A673 (cell line): Measurements from ENCODE around the gene RSPH1.

Experiments used
- CTCF ChIP-seq: fragments of 300-800, 200-600 bp; sonication (generic); conservative IDR thresholded peaks from 2 replicates; pipeline ENCODE4 v1.5.1; 2017; ENCODE audit warnings: low read depth, mild to moderate bottlenecking, antibody characterized with exemption, low read length, moderate library complexity, mixed read lengths
- EZH2 ChIP-seq: fragments of 200-600 bp; sonication (generic); IDR thresholded peaks from 2 replicates; pipeline ENCODE4 v1.6.1; 2017; ENCODE audit warnings: borderline replicate concordance, low read depth, mild to moderate bottlenecking, mixed read lengths, antibody characterized with exemption, low read length; ENCODE audit not compliant: poor library complexity, severe bottlenecking

GRCh38 chr21:42426424-42426823 lies 69.6 kb downstream of the RSPH1 start:
- TF ChIP-seq CTCF = no peak
- no peak for TF ChIP-seq EZH2
